Fibroblast of the aortic adventitia (primary cell): ENCODE data around the gene SLC25A3. TPM values are rescaled to one million over a fixed set of nuclear protein-coding genes. Genes with fewer than 3 reads are reported as not detected.
"Not testable (repeated sequence)": the region's sequence is repeated elsewhere in the genome, so short reads cannot be mapped to it uniquely, and the experiment has no call there.

Experiments
- DNase-seq: peaks from one replicate; pipeline ENCODE4 v3.0.0-alpha.2; 2010; ENCODE audit warnings: low read depth
- H3K4me3 ChIP-seq: 2 replicates; pipeline ENCODE4 v1.5.1; 2011; ENCODE audit warnings: low read depth, mild to moderate bottlenecking, control low read depth, low read length, moderate library complexity
- total RNA-seq: library from RNA; depleted of rRNA; stranded (reverse); fragments of >200 nt; gene quantifications from 2 replicates; pipeline ENCODE4 v1.2.3, GENCODE V29; 2012; ENCODE audit warnings: low replicate concordance
- TF ChIP-seq, protein P1 (sequence below): IDR thresholded peaks from 2 replicates; pipeline ENCODE4 v1.5.1; 2011; ENCODE audit warnings: mild to moderate bottlenecking, low read length, control low read depth, inconsistent platforms; ENCODE audit not compliant: insufficient read depth

SLC25A3 gene
- total RNA-seq, 1 donor, result 760 TPM

DNA sequence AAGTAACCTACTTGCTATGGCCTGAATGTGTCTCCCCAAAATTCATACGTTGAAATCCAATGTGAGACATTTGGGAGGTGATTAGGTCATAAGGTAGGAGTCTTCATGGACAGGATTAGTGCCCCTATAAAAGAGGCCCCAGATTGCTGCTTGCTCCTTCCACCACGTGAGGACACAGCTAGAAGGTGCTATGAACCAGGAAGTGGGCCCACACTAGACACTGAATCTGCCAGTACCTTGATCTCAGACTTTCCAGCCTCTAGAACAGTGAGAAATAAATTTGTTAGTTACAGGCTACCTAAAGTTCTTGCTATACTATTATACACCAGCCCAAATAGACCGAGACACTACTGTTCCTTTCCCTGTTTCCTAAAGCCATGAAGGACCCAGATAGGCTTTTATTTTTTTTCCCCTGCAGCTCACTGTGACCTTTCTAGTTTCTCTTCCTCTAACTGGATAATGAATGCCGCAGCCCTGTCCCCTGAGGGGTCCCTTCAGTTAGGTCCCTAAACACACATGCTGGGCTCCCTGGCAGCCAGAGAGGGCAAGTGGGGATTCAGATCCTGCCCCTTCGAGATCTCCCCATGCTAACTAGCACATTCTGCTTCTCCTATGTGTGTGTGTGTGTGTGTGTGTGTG is 19.3 kb downstream of the SLC25A3 start:
- DNase-seq, result no peak
- no peak overlapping the region for H3K4me3 ChIP-seq
- TF ChIP-seq, protein P1, sequence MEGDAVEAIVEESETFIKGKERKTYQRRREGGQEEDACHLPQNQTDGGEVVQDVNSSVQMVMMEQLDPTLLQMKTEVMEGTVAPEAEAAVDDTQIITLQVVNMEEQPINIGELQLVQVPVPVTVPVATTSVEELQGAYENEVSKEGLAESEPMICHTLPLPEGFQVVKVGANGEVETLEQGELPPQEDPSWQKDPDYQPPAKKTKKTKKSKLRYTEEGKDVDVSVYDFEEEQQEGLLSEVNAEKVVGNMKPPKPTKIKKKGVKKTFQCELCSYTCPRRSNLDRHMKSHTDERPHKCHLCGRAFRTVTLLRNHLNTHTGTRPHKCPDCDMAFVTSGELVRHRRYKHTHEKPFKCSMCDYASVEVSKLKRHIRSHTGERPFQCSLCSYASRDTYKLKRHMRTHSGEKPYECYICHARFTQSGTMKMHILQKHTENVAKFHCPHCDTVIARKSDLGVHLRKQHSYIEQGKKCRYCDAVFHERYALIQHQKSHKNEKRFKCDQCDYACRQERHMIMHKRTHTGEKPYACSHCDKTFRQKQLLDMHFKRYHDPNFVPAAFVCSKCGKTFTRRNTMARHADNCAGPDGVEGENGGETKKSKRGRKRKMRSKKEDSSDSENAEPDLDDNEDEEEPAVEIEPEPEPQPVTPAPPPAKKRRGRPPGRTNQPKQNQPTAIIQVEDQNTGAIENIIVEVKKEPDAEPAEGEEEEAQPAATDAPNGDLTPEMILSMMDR, result no peak

DNA sequence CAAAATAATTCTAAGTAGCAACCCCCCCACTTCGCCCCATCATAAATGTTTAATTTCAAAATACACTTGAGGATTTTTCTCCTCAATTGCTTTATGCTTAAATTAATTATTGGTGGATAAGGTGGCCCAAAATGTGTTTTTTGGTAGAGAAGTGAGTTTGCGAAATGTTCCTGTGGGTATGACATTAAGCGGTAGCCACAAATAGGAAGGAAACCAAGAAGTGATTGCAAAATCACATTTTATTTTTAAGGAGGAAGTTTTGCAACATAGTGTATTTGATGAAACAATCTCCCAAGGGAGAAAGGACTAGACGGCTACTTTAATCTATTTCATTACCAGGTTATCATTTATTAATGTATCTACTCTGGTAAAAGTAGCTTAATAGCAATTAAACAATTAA is 25.5 kb downstream of the SLC25A3 start:
- TF ChIP-seq, protein P1, result no peak
- no peak overlapping the region for H3K4me3 ChIP-seq
- peak; percentile 76 for DNase-seq

DNA sequence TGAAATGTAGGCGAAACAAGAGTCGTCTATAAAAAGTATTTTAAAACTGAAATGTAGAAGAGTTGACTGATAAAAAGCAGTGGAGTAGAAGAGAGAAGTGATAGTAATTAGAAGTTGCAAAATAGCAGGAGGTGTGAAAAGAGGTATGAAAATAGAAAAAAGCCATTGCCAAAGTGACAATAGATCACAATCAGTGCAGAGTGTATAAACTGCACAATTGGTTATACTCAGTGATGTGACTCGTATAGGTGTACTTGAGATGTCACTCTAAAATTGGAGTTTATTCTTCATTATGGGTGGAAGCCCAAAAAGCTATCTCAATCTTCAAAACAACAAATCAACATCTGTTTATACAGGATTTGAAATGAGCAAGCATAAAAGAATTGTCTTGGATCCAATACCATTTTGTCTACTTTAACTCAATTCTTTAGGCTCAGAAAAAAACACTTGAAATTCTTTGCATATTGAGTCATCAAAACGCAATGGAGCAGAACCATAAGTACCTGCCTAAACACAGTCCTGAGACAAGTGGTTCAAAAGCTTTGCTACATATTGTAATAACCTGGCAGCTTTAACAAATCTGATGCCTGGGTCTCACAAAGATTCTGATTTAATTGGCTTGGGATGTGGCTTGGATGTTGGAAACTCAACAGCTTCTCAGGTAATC is 42.3 kb downstream of the SLC25A3 start:
- TF ChIP-seq, protein P1, result no peak
- no peak overlapping the region for H3K4me3 ChIP-seq
- peak; percentile 76 for DNase-seq

DNA sequence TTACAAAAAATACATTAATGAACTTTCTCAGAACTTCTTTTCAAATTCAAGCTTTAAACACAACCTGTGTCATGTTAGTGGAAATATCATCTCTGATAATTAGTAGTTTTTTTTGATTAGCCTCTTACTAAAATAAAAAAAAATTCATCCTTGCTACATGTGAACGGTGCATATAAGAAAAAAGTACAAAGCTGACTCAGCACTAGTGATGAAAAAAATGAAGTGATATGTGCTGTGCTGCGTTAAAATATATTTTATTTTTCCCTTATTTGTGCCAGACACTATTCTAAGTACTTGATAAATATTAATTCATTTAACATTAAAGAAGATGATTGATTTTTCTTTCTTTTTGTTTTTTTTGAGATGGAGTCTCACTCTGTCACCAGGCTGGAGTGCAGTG is 43.6 kb downstream of the SLC25A3 start:
- DNase-seq, result no peak
- H3K4me3 ChIP-seq, result no peak overlapping the region
- TF ChIP-seq, protein P1, result no peak

DNA sequence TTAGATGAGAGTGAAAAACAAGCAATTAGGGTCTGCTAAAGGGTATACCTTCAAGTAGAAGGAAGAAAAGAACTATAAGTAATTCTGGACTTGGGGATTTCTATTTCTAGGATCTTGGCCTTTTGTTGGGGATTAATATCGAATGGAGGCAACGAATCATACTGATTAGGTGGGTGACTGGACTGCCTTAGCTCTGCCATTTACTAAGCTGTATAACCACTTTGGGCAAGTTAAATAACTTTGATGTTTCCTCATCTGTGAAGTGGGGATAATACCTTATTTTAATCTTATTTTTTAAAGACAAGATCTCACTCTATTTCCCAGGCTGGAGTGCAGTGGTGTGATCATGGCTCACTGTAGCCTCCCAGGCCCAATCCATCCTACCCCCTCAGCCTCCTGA is 44.5 kb downstream of the SLC25A3 start:
- TF ChIP-seq, protein P1, result no peak
- H3K4me3 ChIP-seq, result no peak overlapping the region
- no peak for DNase-seq

DNA sequence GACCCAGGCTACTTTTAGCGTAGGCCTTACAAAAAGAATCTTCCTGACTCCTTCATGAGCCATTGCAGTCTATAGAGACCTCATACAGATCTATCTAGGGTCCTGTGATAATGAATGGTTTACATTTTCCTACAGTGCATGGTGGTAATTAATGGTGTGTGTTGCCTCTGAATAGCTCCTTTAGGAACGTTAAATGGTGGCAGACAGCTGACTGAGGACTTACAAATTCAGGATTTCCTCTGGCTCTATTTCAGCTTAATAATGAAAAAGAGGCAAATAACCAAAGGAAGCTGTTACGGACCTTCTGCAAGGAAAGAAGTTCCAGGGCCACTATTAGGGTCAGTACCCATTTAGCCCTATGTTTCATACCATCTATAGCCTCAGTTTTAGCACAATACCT is 46.0 kb downstream of the SLC25A3 start:
- DNase-seq, result no peak
- TF ChIP-seq, protein P1, result no peak
- H3K4me3 ChIP-seq, result no peak overlapping the region

DNA sequence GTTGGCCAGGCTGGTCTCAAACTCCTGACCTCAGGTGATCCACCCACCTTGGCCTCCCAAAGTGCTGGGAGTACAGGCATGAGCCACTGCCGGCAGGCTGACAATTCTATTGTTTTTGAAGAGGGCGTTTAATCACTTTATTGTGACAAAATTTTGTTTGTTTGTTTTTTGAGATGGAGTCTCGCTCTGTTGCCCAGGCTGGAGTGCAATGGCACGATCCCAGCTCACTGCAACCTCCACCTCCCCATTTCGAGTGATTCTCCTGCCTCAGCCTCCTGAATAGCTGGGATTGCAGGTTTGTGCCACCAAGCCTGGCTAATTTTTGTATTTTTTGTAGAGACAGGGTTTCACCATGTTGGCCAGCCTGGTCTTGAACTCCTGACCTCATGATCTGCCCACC is 49.3 kb downstream of the SLC25A3 start:
- not testable (repeated sequence) for DNase-seq
- H3K4me3 ChIP-seq, result peak overlapping the region; percentile 22
